Measurements from ENCODE around the gene EPHB1.
"Not testable (repeated sequence)": the region's sequence is repeated elsewhere in the genome, so short reads cannot be mapped to it uniquely, and the experiment has no call there.

DNA sequence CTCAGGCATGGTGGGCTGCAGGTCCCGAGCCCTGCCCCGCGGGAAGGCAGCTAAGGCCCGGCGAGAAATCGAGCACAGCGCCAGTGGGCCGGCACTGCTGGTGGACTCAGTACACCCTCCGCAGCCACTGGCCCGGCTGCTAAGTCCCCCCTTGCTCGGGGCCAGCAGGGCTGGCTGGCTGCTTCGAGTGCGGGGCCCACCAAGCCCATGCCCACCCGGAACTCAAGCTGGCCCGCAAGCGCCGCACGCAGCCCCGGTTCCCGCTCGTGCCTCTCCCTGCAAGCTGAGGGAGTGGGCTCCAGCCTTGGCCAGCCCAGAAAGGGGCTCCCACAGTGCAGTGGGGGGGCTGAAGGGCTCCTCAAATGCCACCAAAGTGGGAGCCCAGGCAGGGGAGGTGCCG lies 244.5 kb downstream of the EPHB1 start:
- TF ChIP-seq EZH2 (IDR thresholded peaks at IDR 0.05; ENCODE audit: insufficient read depth, poor library complexity, severe bottlenecking); EZH2phosphoT487 (IDR thresholded peaks at IDR 0.05; ENCODE audit: insufficient read depth, low read depth): not testable (repeated sequence)
